Smooth muscle cell (in vitro differentiated cells): ENCODE data around the gene TBC1D21. TPM values are rescaled to one million over a fixed set of nuclear protein-coding genes. Genes with fewer than 3 reads are reported as not detected.

Experiments
- DNase-seq: peaks from one replicate; lab custom pipeline; 2025; ENCODE audit not compliant: unreplicated experiment; lab: John Stamatoyannopoulos, UW
- H2AFZ ChIP-seq: fragments of 200-600 bp; sonication (generic); 2 replicates; pipeline ENCODE4 v1.6.0; 2016; ENCODE audit warnings: antibody characterized with exemption, low read depth, mild to moderate bottlenecking
- H3F3A ChIP-seq: fragments of 200-600 bp; sonication (generic); 2 replicates; pipeline ENCODE4 v1.6.0; 2017; ENCODE audit warnings: antibody characterized with exemption, low read depth
- H3K27ac ChIP-seq: fragments of 200-600 bp; sonication (generic); 2 replicates; pipeline ENCODE4 v1.5.1; 2016; ENCODE audit warnings: low read depth, mild to moderate bottlenecking
- H3K27me3 ChIP-seq: fragments of 200-600 bp; sonication (generic); 2 replicates; pipeline ENCODE4 v1.6.1; 2016; ENCODE audit warnings: low read depth, mild to moderate bottlenecking
- H3K36me3 ChIP-seq: fragments of 200-600 bp; sonication (generic); 2 replicates; pipeline ENCODE4 v1.5.1; 2016; ENCODE audit warnings: low read depth
- H3K4me1 ChIP-seq: fragments of 200-600 bp; sonication (generic); 2 replicates; pipeline ENCODE4 v1.5.1; 2016; ENCODE audit warnings: low read depth
- H3K4me2 ChIP-seq: fragments of 200-600 bp; sonication (generic); 2 replicates; pipeline ENCODE4 v1.6.0; 2016; ENCODE audit warnings: mild to moderate bottlenecking
- H3K4me3 ChIP-seq: fragments of 200-600 bp; sonication (generic); 2 replicates; pipeline ENCODE4 v1.5.1; 2016; ENCODE audit warnings: mild to moderate bottlenecking
- H3K79me2 ChIP-seq: fragments of 200-600 bp; sonication (generic); 2 replicates; pipeline ENCODE4 v1.6.0; 2016; ENCODE audit warnings: low read depth, mild to moderate bottlenecking
- H3K9ac ChIP-seq: fragments of 200-600 bp; sonication (generic); 2 replicates; pipeline ENCODE4 v1.6.0; 2016; ENCODE audit warnings: low read depth
- H3K9me3 ChIP-seq: fragments of 200-600 bp; sonication (generic); replicated peaks from 2 replicates; pipeline ENCODE4 v1.5.1; 2016; ENCODE audit warnings: low read depth
- H4K20me1 ChIP-seq: fragments of 200-600 bp; sonication (generic); 2 replicates; pipeline ENCODE4 v1.6.0; 2016; ENCODE audit warnings: low read depth
- WGBS: methylation state at CpG from one replicate; pipeline ENCODE4 v1.1.7; 2016; ENCODE audit warnings: low lambda C conversion rate; 5-methylcytosine and 5-hydroxymethylcytosine counted together
- polyA plus RNA-seq: library from polyadenylated mRNA; unstranded; fragments of >200 nt; fragmentation: Nextera tagmentation; extraction: Ambion mirVana; gene quantifications from 2 replicates; pipeline ENCODE4 v1.2.1, GENCODE V29; 2016
- total RNA-seq: library from RNA; depleted of rRNA; stranded (reverse); fragments of >200 nt; gene quantifications from 2 replicates; pipeline ENCODE4 v1.2.3, GENCODE V29; 2014
- TF ChIP-seq, protein P1 (sequence below): fragments of 200-600 bp; sonication (generic); IDR thresholded peaks from 2 replicates; pipeline ENCODE4 v1.5.1; 2017; ENCODE audit warnings: borderline replicate concordance, mild to moderate bottlenecking, antibody characterized with exemption; ENCODE audit not compliant: insufficient read depth, poor library complexity, severe bottlenecking

TBC1D21 gene
- total and polyA plus RNA-seq, 2 experiments from 2014 or later: not detected

DNA sequence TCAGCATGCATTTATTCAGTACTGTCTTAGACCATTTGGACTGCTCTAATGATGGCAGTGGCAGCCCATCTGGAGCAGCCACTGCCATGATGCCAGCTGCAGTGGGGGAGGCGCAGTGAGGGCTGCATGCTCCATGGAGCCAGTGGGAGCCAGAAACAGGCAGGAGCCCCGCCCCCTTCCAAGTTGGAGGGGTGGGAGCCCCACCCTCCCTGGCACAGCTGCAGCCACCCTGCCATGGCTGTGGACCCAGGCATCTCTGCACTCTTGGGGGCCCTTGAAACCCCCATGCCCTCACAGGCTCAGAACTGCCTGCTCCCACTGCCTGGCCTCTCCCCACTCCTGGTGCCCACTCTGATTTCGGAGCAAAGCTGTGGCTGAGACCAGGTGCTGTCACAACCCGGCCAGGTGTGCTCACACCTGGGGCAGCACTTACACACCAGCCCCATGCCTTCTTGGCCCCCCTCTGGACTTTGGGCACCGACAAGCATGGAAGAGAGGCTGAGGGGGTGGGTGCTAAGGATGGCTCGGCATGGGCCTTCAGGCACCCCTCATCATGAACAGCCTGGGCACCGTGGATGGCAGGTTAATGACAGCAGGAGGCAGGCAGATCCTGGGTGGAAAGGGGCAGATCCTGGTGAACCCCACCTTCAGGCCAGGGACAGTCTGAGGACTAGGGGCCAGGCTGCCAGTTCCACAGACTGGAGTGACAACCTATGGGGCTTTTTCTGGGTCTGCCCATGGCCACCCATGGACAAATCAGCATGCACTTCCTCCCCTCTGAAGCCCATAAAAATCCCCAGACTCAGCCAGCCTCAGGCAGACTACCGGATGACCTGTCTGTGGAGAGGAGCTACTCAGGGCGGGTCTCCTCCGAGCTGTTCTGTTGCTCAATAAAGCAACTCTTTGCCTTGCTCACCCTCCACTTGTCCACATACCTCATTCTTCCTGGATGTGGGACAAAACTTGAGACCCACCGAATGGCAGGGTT lies 18.3 kb downstream of the TBC1D21 start:
- Histone ChIP-seq H3K4me3 (no peak overlapping the region), H2AFZ (no peak overlapping the region), H3F3A (no peaks in the 10 kb centered on the region), H3K79me2 (no peaks in the 10 kb centered on the region), H3K27ac (no peak overlapping the region), H3K36me3 (no peaks in the 10 kb centered on the region), H4K20me1 (no peaks in the 10 kb centered on the region), H3K27me3 (peaks cover 13% of the 10 kb centered on the region), H3K4me2 (no peak overlapping the region), H3K4me1 (no peaks in the 10 kb centered on the region), H3K9ac (no peak overlapping the region), H3K9me3 (no peaks in the 10 kb centered on the region)
- TF ChIP-seq, protein P1, sequence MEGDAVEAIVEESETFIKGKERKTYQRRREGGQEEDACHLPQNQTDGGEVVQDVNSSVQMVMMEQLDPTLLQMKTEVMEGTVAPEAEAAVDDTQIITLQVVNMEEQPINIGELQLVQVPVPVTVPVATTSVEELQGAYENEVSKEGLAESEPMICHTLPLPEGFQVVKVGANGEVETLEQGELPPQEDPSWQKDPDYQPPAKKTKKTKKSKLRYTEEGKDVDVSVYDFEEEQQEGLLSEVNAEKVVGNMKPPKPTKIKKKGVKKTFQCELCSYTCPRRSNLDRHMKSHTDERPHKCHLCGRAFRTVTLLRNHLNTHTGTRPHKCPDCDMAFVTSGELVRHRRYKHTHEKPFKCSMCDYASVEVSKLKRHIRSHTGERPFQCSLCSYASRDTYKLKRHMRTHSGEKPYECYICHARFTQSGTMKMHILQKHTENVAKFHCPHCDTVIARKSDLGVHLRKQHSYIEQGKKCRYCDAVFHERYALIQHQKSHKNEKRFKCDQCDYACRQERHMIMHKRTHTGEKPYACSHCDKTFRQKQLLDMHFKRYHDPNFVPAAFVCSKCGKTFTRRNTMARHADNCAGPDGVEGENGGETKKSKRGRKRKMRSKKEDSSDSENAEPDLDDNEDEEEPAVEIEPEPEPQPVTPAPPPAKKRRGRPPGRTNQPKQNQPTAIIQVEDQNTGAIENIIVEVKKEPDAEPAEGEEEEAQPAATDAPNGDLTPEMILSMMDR: no peak
- no peak for DNase-seq
- WGBS: 79% methylated on average over 11 of the region's 11 CpGs

DNA sequence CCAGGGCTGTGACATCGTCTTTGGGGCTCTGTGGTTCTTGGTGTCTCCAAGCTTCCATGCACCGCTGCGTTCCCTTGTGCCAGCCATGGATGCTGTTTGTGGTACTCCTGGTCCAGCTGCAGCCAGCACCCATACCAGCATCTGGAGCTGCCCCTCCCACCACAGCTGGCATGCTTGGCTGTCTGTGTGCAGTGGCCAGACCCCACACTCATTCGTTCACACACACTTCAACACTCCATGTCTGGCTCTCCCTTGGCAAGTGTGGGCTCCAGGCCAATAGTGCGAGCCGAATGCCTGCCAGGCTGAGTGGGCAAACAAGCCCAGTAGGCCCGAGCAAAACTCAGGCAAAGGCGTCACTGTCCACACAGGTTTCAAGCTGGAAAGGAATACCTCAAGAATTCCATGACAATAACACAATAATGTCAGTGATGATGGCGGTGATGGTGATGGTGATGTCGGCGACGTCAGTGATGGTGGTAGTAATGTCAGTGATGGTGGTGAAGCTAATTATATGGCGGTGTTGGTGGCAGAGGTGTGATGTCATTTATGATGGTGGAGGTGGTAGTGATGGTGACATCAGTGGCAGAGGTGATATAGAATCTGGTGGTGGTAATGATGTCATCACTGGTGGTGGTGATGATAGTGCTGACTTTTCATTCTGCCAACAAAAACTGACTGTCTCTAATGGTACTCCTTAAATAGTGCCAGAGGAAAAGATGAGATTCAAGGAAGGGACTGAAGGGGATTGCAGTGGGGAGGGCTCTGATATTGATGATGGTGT lies 19.3 kb downstream of the TBC1D21 start:
- WGBS: 84% methylated on average over 13 of the region's 13 CpGs
- Histone ChIP-seq H3F3A (no peaks in the 10 kb centered on the region), H3K36me3 (no peaks in the 10 kb centered on the region)

DNA sequence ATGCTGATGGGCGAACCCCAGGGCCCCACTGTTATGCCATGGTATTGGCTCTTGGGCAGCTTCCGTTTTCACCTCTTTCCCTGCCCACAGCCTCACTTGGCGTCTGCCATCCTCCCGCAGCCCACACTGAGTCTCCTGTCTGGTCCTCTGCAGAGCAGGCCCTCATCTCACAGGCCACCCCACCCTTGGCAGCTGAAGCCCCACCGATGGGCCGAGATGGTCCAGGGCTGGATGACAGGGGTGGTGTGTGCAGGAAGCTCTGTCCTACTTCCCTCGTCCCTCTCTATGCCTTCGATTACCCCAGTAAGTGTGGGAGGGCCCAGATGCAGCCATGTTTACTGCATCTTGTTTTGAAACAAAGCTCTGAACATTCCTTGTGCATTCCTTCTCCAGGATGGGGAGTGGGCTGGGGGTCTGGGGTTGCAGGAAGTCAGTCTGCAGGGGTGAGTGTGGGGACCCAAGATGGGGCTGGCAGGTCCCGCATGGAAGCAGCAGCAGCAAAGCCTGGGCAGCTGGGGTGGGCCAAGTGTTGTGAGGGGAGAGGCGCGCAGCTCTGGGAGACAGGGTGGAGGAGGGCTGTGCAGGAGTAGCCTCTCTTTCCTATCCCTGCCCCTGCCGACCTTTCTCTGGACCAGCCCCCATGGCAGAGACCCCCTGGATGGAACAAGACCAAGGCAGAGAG lies 20.9 kb downstream of the TBC1D21 start:
- H3F3A ChIP-seq: no peaks in the 10 kb centered on the region
- H3K79me2 ChIP-seq: no peaks in the 10 kb centered on the region
- H3K9me3 ChIP-seq: no peaks in the 10 kb centered on the region
- H3K27ac ChIP-seq: no peak overlapping the region
- TF ChIP-seq, protein P1: no peak
- H3K27me3 ChIP-seq: peaks cover 5% of the 10 kb centered on the region
- no peaks in the 10 kb centered on the region for H3K36me3 ChIP-seq
- no peak overlapping the region for H3K9ac ChIP-seq
- H2AFZ ChIP-seq: no peak overlapping the region
- H3K4me2 ChIP-seq: no peak overlapping the region
- H3K4me1 ChIP-seq: no peaks in the 10 kb centered on the region
- no peaks in the 10 kb centered on the region for H4K20me1 ChIP-seq
- H3K4me3 ChIP-seq: no peak overlapping the region
- WGBS: 92% methylated on average over 12 of the region's 12 CpGs
- no peak for DNase-seq

More for the DNA sequence above, 19.3 kb downstream of the TBC1D21 start:
- no peaks in the 10 kb centered on the region for H3K79me2 ChIP-seq
- TF ChIP-seq, protein P1: no peak
- no peaks in the 10 kb centered on the region for H4K20me1 ChIP-seq
- H2AFZ ChIP-seq: no peak overlapping the region
- no peak overlapping the region for H3K27ac ChIP-seq
- peaks cover 13% of the 10 kb centered on the region for H3K27me3 ChIP-seq
- no peak overlapping the region for H3K9ac ChIP-seq
- no peaks in the 10 kb centered on the region for H3K9me3 ChIP-seq
- no peak overlapping the region for H3K4me3 ChIP-seq
- no peak overlapping the region for H3K4me2 ChIP-seq
- no peak for DNase-seq
- no peaks in the 10 kb centered on the region for H3K4me1 ChIP-seq
